CD14-positive monocyte (primary cell): ENCODE data around the gene NOB1. TPM values are rescaled to one million over a fixed set of nuclear protein-coding genes. Genes with fewer than 3 reads are reported as not detected.

Source experiments
- DNase-seq, 3 donors: peaks; one replicate each; pipeline ENCODE4 v3.0.0-alpha.2; 2011 to 2022
- H2AFZ ChIP-seq: 2 replicates; pipeline ENCODE4 v1.6.0; 2012; ENCODE audit warnings: mild to moderate bottlenecking, low read depth, low read length, inconsistent platforms; ENCODE audit not compliant: insufficient read depth, poor library complexity, severe bottlenecking
- H3K27ac ChIP-seq, 2 donors: 1 replicate in 1 of 2; 2 replicates in 1 of 2; pipeline ENCODE4 v1.5.1; 2012 to 2013; ENCODE audit warnings: low read length in 2 of 2, control low read depth in 1 of 2, inconsistent platforms in 1 of 2, low read depth in 1 of 2, mild to moderate bottlenecking in 1 of 2
- H3K27me3 ChIP-seq, 2 donors: one replicate each; pipeline versions ENCODE4 v1.6.0 to v1.6.1; 2011 to 2013; ENCODE audit warnings: low read length in 2 of 2; ENCODE audit not compliant: control insufficient read depth in 2 of 2, insufficient read depth in 2 of 2
- H3K36me3 ChIP-seq, 2 donors: replicated peaks in 1 of 2; 1 replicate in 1 of 2; 2 replicates in 1 of 2; pipeline versions ENCODE4 v1.5.1 to v1.6.1; 2012 to 2013; ENCODE audit warnings: low read length in 2 of 2, control low read depth in 1 of 2, inconsistent platforms in 1 of 2, mild to moderate bottlenecking in 1 of 2; ENCODE audit not compliant: insufficient read depth in 2 of 2, control insufficient read depth in 1 of 2
- H3K4me1 ChIP-seq, 2 donors: 1 replicate in 1 of 2; 2 replicates in 1 of 2; pipeline versions ENCODE4 v1.5.1 to v1.6.1; 2012 to 2013; ENCODE audit warnings: low read length in 2 of 2, control low read depth in 1 of 2, inconsistent platforms in 1 of 2, mild to moderate bottlenecking in 1 of 2, moderate library complexity in 1 of 2; ENCODE audit not compliant: insufficient read depth in 2 of 2, control insufficient read depth in 1 of 2
- H3K4me2 ChIP-seq: replicated peaks from 2 replicates; pipeline ENCODE3; 2012; ENCODE audit warnings: low read length, moderate library complexity, mild to moderate bottlenecking; ENCODE audit not compliant: poor library complexity, severe bottlenecking; ENCODE audit errors: extremely low read depth
- H3K4me3 ChIP-seq, 3 experiments: fragments of 200-600 bp in 1 of 3; sonication (generic) in 1 of 3; replicated peaks in 1 of 3; 1 replicate in 2 of 3; 2 replicates in 1 of 3; pipeline ENCODE4 v1.5.1; 2011 to 2013; ENCODE audit warnings: low read length in 3 of 3, mild to moderate bottlenecking in 3 of 3, control low read depth in 2 of 3, low read depth in 2 of 3, inconsistent platforms in 1 of 3, moderate library complexity in 1 of 3
- H3K79me2 ChIP-seq: 2 replicates; pipeline ENCODE4 v1.6.0; 2012; ENCODE audit warnings: mild to moderate bottlenecking, control low read depth, inconsistent platforms, low read length, moderate library complexity; ENCODE audit not compliant: insufficient read depth
- H3K9ac ChIP-seq: 2 replicates; pipeline ENCODE4 v1.6.0; 2017; ENCODE audit warnings: low read length, mild to moderate bottlenecking; ENCODE audit not compliant: insufficient read depth, poor library complexity, severe bottlenecking
- H3K9me3 ChIP-seq, 2 donors: replicated peaks in 1 of 2; 1 replicate in 1 of 2; 2 replicates in 1 of 2; pipeline versions ENCODE4 v1.5.1 to v1.6.1; 2012 to 2013; ENCODE audit warnings: low read length in 2 of 2, control low read depth in 1 of 2; ENCODE audit not compliant: control insufficient read depth in 1 of 2, insufficient read depth in 1 of 2
- H4K20me1 ChIP-seq: 2 replicates; pipeline ENCODE4 v1.6.0; 2012; ENCODE audit warnings: mild to moderate bottlenecking, low read length, control low read depth, moderate library complexity; ENCODE audit not compliant: insufficient read depth
- H3K27ac Mint-ChIP-seq, 7 donors: one replicate each; pipeline ENCODE4 v1.8.0; 2020; ENCODE audit warnings: mild to moderate bottlenecking in 7 of 7, mixed read lengths in 7 of 7, moderate library complexity in 6 of 7, inconsistent platforms in 2 of 7
- H3K27me3 Mint-ChIP-seq, 3 donors: one replicate each; pipeline ENCODE4 v1.8.0; 2021 to 2022; ENCODE audit warnings: low read depth in 3 of 3, mild to moderate bottlenecking in 3 of 3, mixed read lengths in 3 of 3, moderate library complexity in 3 of 3, inconsistent platforms in 1 of 3
- H3K36me3 Mint-ChIP-seq, 2 donors: one replicate each; pipeline ENCODE4 v1.8.0; 2020; ENCODE audit warnings: mixed read lengths in 2 of 2, inconsistent platforms in 1 of 2, mild to moderate bottlenecking in 1 of 2
- H3K4me1 Mint-ChIP-seq: one replicate; pipeline ENCODE4 v1.8.0; 2020; ENCODE audit warnings: mild to moderate bottlenecking, mixed read lengths
- H3K4me3 Mint-ChIP-seq, 2 donors: one replicate each; pipeline ENCODE4 v1.8.0; 2020; ENCODE audit warnings: mild to moderate bottlenecking in 2 of 2, mixed read lengths in 2 of 2, moderate library complexity in 1 of 2
- H3K9me3 Mint-ChIP-seq, 7 donors: one replicate each; pipeline ENCODE4 v1.8.0; 2020 to 2022; ENCODE audit warnings: mixed read lengths in 7 of 7, mild to moderate bottlenecking in 6 of 7, moderate library complexity in 6 of 7, inconsistent platforms in 2 of 7
- CTCF ChIP-seq: fragments of 200-600 bp; IDR thresholded peaks from one replicate; pipeline ENCODE4 v1.8.0; 2022; ENCODE audit warnings: antibody characterized with exemption, mild to moderate bottlenecking
- WGBS: methylation state at CpG from one replicate; pipeline ENCODE4 v1.1.5; 2013; ENCODE audit warnings: missing lambda C conversion rate; ENCODE audit not compliant: insufficient coverage; 5-methylcytosine and 5-hydroxymethylcytosine counted together
- intact Hi-C, 2 donors: fragments of 100-400 bp; cut with micrococcal nuclease; formaldehyde crosslinking; loops; one replicate each; pipeline versions ENCODE4 v1.15.0 to v1.15.1; 2023
- polyA plus RNA-seq, 3 donors: library from polyadenylated mRNA; depleted of rRNA in 1 of 3; unstranded in 2 of 3; stranded (reverse) in 1 of 3; fragments of 300-500 nt in 2 of 3; fragments of >200 nt in 1 of 3; fragmentation: Illumina TruSeq in 2 of 3; gene quantifications; 1 replicate in 2 of 3; 2 replicates in 1 of 3; pipeline ENCODE4 v1.2.3, GENCODE V29; 2012 to 2021

Gene NOB1
- polyA plus RNA-seq, 3 donors = 15.7 to 27.5 (median 18.0) TPM

DNA sequence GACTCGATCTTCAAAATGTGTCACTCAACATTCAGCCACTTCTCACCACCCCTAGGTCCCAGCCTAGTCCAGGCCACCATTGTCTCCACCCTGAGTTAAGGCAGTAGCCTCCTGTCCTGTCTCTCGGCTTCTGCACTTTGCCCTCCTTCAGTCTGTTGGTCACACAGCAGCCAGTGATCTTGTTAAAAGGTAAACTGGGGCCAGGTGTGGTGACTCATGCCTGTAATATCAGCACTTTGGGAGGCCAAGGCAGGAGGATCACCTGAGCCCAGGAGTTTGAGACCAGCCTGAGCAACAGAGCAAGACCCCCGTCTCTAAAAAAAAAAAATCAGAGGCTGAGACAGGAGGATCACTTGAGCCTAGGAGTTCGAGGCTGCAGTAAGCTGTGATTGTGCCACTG is 33.2 kb upstream of the NOB1 start:
- WGBS = 100% methylated on average over 3 of the region's 4 CpGs
- Histone ChIP-seq H3K4me1 (no peaks in the 10 kb centered on the region), H2AFZ (no peak overlapping the region), H3K4me2 (no peak overlapping the region), H3K9me3 (no peaks in the 10 kb centered on the region), H3K4me3 (no peak overlapping the region), H4K20me1 (peaks cover 94% of the 10 kb centered on the region), H3K79me2 (peaks cover 41% of the 10 kb centered on the region), H3K36me3 (peaks cover 74 to 98% of the 10 kb centered on the region in 2 donors), H3K9ac (no peak overlapping the region), H3K27ac (no peak overlapping the region), H3K27me3 (no peaks in the 10 kb centered on the region)
- Mint-ChIP-seq H3K9me3 (peaks cover 0 to 2% (median 0%) of the 10 kb centered on the region in 7 donors), H3K36me3 (peaks cover 60 to 91% of the 10 kb centered on the region in 2 donors), H3K27me3 (no peaks in the 10 kb centered on the region), H3K4me3 (no peak overlapping the region), H3K4me1 (no peaks in the 10 kb centered on the region), H3K27ac (peak overlapping the region in 1 of 7 donors; percentile 18)
- TF ChIP-seq CTCF = no peak
- no peak for DNase-seq
- intact Hi-C loops = no loop called here

DNA sequence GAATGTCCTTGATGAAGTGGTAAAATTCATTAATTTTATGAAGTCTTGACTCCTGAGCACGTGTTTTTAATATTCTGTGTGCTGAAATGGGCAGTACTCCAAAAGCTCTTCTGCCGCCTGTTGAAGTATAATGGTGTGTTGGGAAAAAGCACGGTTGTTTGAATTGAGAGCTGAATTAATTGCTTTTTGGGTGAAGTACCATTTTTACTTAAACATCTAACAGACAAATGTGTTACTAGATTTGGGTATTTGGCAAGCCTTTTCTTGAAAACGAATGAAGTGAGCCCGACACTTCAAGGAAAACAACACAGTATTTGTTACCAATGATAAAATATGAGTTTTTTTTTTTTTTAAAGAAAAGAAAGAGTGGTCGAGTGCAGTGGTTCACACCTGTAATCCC is 29.9 kb upstream of the NOB1 start:
- Histone ChIP-seq H3K4me3 (no peak overlapping the region), H3K36me3 (peaks cover 64 to 91% of the 10 kb centered on the region in 2 donors), H3K4me1 (no peaks in the 10 kb centered on the region), H3K9ac (no peak overlapping the region), H3K79me2 (peaks cover 61% of the 10 kb centered on the region), H3K27ac (no peak overlapping the region), H4K20me1 (peaks cover 97% of the 10 kb centered on the region), H3K27me3 (no peaks in the 10 kb centered on the region), H3K4me2 (no peak overlapping the region), H3K9me3 (no peaks in the 10 kb centered on the region), H2AFZ (no peak overlapping the region)
- H3K36me3 Mint-ChIP-seq = peaks cover 58 to 81% of the 10 kb centered on the region in 2 donors
- H3K27ac Mint-ChIP-seq = no peak overlapping the region
- no peak for DNase-seq
- peaks cover 4% of the 10 kb centered on the region for H3K4me1 Mint-ChIP-seq
- no peak overlapping the region for H3K4me3 Mint-ChIP-seq
- no peak for TF ChIP-seq CTCF
- intact Hi-C loops = no loop called here
- peaks cover 0 to 2% (median 0%) of the 10 kb centered on the region in 3 donors for H3K27me3 Mint-ChIP-seq
- 83% methylated on average over 1 of the region's 6 CpGs for WGBS
- H3K9me3 Mint-ChIP-seq = no peaks in the 10 kb centered on the region
